SKM-1 treated with dmso at 0.1 percent for 144 hours (cell line): Measurements from ENCODE around the gene ERBB3.

ENCODE experiments used
- DNase-seq: peaks from one replicate; lab custom pipeline; 2025; ENCODE audit not compliant: unreplicated experiment; lab: John Stamatoyannopoulos, UW

Gene ERBB3

DNA sequence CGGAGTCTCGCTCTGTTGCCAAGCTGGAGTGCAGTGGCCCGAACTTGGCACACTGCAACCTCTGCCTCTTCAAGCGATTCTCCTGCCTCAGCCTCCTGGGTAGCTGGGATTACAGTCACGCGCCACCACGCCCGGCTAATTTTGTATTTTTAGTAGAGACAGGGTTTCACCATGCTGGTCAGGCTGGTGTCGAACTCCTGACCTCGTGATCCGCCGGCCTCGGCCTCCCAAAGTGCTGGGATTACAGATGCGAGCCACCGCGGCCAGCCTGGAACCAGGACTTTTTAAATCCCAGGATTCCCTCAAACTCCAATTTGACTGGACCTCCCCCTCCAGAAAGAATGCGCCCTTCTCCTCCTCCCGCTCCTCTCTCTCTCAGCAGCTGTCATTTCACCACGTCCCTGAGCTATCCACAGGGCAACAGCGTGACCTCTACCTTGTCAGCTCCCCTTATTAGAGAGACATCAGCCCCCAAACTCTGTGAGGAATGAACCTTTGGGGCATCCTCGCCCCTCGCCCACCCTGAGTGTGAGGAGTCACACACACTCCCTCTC lies 50.1 kb downstream of the ERBB3 start:
- DNase-seq: no peak

DNA sequence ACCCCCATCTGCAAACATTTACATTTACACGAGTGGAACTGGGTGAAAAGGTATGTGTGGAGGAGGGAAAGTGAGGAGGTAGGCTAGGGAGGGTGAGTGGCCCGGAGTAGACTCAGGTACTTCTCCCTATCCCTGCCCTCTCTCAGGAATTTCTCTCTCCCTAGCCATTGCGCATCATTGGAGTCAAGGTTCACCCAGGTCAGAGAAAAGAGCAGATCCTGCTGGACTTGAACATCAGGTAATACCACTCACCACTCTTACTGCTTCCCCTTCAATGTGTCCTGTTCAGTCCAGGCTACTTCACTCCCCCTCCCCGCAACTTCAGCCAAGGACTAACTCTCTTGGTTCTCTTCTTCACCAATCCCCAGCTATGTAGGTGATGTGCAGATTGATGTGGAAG lies 50.9 kb downstream of the ERBB3 start:
- DNase-seq: no peak

DNA sequence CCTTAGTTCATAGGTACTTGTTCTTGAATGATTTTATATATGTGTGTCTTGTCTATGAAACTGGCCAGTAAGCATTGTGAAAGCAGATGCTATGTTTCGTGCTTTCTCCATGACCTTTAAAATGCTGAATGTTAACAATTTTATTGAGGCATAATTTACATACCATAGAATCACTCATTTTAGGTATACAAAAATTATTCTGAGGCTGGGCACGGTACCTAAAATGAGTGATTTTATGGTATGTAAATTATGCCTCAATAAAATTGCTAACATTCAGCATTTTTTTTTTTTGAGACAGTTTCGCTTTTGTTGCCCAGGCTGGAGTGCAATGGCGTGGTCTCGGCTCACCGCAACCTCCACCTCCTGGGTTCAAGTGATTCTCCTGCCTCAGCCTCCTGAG lies 54.9 kb downstream of the ERBB3 start:
- no peak for DNase-seq

DNA sequence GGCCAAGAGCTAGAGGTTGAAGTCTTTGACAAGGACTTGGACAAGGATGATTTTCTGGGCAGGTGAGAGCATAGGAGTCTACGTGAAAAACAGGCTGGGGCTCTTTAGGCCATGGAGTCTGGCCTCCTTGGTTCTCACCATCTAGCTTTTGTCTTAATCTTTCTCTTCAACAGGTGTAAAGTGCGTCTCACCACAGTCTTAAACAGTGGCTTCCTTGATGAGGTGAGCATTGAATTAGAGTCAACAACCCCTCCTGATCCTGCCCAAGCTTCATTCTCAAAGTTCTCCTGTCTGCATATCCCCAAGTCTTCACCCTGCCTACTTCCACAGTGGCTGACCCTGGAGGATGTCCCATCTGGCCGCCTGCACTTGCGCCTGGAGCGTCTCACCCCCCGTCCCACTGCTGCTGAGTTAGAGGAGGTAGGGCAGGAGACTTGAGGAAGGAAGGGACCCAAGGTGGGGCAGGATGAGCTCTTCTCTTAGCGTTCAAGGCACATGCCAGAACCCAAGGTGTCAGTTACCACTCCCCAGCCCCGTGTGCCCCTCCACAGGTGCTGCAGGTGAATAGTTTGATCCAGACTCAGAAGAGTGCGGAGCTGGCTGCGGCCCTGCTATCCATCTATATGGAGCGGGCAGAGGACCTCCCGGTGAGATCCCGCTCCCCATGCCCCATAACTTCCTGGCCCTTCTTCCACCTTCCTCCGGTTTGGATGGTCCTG lies 58.0 kb downstream of the ERBB3 start:
- no peak for DNase-seq

DNA sequence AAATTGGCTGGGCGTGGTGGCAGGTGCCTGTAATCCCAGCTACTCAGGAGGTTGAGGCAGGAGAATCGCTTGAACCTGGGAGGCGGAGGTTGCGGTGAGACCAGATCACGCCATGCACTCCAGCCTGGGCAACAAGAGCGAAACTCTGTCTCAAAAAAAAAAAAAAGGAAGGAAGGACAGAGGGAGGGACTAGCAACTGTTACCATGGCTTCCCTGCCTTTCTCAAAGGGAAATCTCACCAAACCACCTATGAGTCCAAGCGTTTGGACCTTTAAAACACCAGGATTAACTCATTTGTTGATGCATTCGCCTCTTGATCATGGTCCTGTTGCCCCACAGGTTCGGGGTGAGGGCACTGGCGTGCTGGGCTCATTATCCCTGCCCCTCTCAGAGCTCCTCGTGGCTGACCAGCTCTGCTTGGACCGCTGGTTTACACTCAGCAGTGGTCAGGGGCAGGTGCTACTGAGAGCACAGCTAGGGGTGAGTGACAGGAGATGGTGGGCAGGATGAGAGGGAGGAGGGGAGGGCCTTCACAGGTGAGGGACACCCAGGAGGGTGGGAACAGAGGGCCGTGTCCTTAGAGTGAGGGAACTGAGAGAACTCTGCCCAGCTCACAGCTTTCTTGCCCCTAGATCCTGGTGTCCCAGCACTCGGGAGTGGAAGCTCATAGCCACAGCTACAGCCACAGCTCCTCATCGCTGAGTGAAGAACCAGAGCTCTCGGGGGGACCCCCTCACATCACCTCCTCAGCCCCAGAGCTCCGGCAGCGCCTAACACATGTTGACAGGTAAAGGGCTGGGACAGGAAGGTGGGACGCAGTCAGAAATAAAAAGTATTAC lies 62.2 kb downstream of the ERBB3 start:
- no peak for DNase-seq

DNA sequence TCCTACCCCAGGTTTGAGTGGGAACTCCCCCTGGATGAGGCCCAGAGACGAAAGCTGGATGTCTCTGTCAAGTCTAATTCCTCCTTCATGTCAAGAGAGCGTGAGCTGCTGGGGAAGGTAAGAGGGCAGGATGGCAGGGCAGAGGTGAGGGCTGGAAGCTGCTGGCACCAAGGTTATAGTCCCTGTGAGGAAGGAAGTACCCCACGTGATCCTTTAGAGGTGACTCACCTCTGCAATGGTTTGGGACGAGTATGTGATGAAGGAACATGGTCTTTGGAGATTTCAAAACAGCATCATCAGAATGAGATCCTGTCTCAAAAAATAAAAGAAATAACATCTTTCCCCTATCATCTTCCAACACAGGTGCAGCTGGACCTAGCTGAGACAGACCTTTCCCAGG lies 63.3 kb downstream of the ERBB3 start:
- DNase-seq: no peak

DNA sequence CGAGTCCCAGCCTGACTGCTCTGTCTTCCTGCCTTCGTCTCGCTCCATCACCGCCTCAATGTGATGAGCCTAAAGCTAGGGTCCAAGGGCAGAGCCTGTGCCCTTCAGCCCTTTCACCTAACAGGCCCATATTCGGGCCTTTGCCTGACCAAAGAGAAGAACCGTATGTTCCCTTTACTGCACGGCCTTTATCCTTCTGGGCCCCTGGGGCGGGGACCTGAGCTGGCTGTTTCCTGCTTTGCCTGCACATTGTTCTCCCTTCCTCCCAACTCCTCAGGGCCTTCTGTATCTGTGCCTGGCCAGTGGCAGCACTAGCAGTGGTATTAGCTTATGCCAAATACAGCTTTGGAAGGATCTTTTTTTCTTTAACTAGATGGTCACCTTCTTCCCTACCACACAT lies 63.9 kb downstream of the ERBB3 start:
- DNase-seq: no peak

DNA sequence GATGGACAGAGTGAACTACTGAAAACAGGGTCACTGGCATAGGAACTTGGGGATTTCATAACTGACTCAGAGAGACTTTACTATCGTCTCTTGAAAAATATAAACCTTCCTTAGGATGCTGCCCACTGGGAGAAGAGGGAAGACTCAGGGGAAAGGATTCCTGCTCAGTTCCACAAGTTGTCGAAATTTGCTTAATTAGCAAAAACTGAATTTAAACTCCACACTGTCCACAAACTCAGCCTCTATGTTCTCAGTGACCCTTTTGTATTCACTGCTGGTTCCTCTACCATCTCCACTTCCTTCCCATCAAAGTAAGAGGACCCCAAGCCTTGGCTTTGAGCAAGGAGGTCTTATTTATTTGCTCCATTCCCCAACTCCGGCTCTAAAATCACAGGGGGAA lies 65.3 kb downstream of the ERBB3 start:
- DNase-seq: no peak

DNA sequence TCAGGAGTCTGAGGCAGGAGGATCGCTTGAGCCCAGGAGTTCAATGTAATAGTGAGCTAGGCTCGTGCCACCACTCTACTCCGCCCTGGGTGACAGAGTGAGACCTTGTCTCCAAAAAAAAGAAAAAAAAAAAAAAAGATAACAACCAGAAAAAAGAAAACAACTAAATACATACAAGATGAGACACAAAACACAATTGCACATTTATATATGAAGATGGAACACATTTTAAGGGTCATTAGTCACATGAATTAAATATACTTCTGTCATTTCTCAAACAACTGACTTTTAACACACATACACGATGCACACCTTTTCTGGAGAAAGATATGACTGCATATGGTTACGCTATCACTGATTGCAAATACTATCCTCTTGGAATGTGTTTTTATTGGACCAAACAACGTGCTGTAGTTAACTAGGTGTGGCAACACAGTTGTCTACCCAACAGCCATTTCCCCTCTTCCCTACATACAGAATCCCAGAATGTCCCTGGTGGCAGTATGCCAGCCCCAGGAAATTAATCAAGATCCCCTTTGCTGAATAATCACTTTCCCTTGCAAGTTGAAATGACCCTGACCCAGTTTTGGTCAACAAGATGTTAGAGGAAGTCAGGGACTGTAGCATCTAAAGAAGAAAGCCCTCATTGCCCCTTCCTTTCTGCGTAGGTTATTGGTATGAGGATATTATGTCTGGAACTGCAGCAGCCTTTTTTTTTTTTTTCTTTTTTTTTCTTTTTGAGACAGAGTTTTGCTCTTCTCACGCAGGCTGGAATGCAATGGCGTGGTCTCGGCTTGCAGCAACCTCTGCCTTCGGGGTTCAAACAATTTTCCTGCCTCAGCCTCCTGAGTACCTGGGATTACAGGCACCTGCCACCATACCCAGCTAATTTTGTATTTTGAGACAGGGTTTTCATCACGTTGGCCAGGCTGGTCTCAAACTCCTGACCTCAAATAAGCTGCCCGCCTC lies 66.8 kb downstream of the ERBB3 start:
- no peak for DNase-seq

DNA sequence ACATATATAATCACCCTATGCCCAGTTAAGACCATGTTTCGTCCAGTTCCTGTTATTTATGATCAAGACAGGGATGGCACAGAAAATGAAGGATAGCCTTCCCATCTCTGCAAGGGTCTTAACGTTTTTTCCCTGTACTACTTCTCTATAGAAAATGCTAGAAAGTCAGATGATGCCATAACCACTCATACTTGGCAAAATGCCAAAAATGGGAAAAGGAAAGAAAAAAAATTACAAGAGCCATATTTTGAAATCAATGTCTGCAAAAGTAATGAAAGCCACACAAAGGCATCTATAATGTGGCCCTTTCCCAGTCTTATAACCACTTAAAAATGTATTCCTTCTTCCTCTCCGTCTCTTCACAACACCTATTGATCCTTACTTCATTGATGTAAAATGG lies 70.6 kb downstream of the ERBB3 start:
- no peak for DNase-seq

DNA sequence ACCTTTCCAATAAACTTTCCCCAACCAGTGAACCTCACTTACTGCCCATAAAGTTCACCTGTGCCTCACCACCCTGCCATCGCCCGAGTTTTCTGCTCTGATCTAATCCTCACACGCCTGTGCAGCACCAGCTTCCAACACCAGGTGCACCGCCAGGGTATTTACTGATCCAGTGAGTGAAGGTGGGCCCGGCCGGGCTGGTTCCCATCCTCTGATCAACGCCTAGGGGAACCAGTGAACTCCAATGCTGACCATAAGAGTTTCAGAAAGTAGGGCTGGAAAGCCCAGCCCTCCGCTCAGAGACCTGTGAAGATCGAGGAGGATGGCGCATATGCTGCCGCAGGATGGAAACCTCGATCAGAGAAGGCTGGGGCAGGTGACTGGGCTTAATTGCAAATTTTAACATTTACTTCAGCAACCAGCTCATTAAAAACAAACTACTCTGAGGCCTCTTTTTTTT lies 71.7 kb downstream of the ERBB3 start:
- DNase-seq: no peak

DNA sequence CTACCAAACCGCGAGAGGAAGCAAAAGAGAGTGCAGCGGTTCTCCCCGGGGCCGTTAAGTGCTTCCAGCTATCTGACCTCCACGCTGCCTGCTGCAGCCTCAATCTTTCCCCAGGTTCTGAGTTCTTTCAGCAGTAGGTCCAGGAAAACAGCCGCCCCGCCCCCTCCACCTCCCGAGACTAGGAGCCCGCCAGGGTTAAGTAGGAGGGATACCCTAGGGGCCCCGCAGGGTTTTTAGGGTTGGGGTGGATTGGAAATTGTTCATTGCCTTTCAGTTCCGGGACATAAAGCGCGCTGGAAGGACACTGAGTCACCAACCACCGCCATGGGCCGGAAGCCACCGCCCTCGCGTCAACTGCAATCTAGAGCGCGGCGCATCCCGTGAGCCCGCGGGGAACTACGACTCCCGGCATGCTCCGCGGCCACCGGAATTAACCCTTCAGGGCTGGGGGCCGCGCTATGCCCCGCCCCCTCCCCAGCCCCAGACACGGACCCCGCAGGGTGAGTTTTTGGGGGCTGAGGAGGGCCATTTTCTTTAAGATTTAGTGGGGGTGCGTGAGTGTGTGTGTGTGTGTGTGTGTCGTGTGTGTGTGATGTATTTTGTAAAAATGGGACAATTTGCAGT lies 72.3 kb downstream of the ERBB3 start, which contains the start of gene MYL6B:
Gene MYL6B (plus strand): TSS at position 456 of the 624 bp plus-strand sequence. CDS start 1,332 bp downstream, outside the sequence.
- peak; percentile 55 for DNase-seq
